Bronchial epithelial cell (primary cell): ENCODE measurements around the gene FUT8. TPM values are rescaled to one million over a fixed set of nuclear protein-coding genes. Genes with fewer than 3 reads are reported as not detected.

Experiments
- DNase-seq: peaks from one replicate; pipeline ENCODE4 v3.0.0-alpha.2; 2010; ENCODE audit warnings: low read depth
- FAIRE-seq: peaks from 2 replicates; lab custom pipeline; 2011; peaks lifted over from hg19 to GRCh38; lab: Jason Lieb, UNC
- H3K27me3 ChIP-seq: 2 replicates; pipeline ENCODE4 v1.5.1; 2011; ENCODE audit warnings: low read length; ENCODE audit not compliant: control insufficient read depth, insufficient read depth
- H3K36me3 ChIP-seq: 2 replicates; pipeline ENCODE4 v1.5.1; 2011; ENCODE audit warnings: low read length; ENCODE audit not compliant: control insufficient read depth, insufficient read depth
- H3K4me3 ChIP-seq: 2 replicates; pipeline ENCODE4 v1.5.1; 2011; ENCODE audit warnings: mild to moderate bottlenecking, low read depth, low read length, control low read depth
- total RNA-seq: library from RNA; depleted of rRNA; stranded (reverse); fragments of >200 nt; gene quantifications from 2 replicates; pipeline ENCODE4 v1.2.1, GENCODE V29; 2014
- TF ChIP-seq, protein P1 (sequence below): IDR thresholded peaks from 2 replicates; pipeline ENCODE4 v1.5.1; 2011; ENCODE audit warnings: mild to moderate bottlenecking, moderate library complexity, low read length, control low read depth, inconsistent platforms; ENCODE audit not compliant: insufficient read depth, severe bottlenecking

Gene FUT8
- total RNA-seq, 1 donor from 2014 or later: 16.3 TPM

DNA sequence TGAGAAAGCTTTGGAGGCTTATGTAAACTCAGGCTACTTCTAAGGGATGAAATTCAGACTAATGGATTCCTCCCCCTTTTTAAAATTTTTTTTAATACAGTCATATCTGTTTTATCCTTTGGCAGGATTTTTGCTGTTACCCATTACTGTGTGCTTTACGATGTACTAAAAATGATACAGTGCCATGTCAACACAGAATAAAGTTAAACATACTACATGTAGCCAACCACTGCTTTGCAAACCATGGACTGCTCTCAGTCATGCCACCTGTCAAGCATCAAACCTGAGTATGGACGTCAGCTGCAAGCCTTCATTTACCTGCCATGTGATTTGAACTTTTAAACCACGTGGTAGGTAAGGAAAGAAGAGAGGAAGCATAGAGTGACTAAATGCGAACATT lies 325.8 kb downstream of the FUT8 start:
- FAIRE-seq: no peak
- TF ChIP-seq, protein P1, sequence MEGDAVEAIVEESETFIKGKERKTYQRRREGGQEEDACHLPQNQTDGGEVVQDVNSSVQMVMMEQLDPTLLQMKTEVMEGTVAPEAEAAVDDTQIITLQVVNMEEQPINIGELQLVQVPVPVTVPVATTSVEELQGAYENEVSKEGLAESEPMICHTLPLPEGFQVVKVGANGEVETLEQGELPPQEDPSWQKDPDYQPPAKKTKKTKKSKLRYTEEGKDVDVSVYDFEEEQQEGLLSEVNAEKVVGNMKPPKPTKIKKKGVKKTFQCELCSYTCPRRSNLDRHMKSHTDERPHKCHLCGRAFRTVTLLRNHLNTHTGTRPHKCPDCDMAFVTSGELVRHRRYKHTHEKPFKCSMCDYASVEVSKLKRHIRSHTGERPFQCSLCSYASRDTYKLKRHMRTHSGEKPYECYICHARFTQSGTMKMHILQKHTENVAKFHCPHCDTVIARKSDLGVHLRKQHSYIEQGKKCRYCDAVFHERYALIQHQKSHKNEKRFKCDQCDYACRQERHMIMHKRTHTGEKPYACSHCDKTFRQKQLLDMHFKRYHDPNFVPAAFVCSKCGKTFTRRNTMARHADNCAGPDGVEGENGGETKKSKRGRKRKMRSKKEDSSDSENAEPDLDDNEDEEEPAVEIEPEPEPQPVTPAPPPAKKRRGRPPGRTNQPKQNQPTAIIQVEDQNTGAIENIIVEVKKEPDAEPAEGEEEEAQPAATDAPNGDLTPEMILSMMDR: no peak

DNA sequence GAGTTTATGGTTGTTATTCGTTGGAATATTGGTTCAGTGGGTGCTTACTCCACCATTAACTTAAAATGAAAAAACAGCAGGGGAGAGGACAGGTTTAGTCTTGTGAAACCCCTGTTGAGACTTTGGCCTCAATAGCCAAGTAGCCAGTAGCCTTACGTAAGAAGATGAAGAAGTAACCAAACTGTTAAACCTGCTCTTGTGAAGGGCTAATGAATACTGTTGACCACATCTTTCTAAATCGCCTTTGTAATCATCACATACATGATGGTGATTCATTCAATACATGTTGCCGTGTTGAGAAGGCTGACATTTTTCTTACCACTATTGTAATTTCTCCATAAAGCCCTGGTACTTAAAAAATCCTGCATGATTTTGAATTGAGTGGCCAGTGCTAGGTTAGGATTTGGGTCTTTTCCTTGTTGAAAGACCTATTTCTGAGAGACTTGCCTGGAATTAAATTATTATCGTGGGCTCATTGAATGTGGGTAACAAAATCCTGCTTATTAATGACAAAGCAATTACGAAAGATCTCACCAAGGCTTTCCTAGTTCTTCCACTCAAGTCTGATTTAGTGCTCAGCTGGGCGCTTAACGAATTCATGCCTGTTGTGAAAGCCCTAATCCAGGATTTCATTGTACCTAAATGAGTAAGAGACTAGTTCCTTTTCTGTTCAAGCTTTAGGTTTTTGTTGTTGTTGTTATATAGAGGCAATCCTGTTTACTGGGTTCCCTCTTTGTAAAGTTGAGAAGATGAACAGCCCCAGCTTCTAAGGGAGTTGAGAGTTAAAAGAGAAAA lies 333.1 kb downstream of the FUT8 start:
- H3K4me3 ChIP-seq: no peak overlapping the region
- H3K27me3 ChIP-seq: no peaks in the 10 kb centered on the region
- no peak for DNase-seq
- no peak for FAIRE-seq
- TF ChIP-seq, protein P1: no peak
- H3K36me3 ChIP-seq: no peaks in the 10 kb centered on the region

More for the DNA sequence above, 325.8 kb downstream of the FUT8 start:
- DNase-seq: no peak
- no peaks in the 10 kb centered on the region for H3K36me3 ChIP-seq
- H3K4me3 ChIP-seq: no peak overlapping the region
- H3K27me3 ChIP-seq: no peaks in the 10 kb centered on the region

DNA sequence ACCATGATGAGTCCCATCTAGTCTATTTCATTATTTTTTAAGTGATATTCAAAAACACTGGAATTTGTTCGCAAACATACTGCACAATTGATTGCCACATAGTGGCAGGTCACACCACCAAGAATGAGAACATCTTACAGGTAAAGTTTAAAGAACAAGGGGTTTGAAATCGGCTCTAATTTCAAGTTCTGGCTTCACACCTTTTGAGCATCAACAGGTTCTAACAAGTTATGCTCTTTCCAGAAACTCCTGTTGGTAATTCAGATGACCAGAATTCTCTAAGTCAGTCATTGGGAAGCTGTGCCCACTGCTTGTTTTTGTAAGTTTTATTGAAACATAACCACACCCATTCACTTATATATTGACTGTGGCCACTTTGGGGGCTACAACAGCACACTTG lies 336.3 kb downstream of the FUT8 start:
- peak; percentile 77 for DNase-seq
- FAIRE-seq: no peak
- Histone ChIP-seq H3K36me3 (no peaks in the 10 kb centered on the region), H3K4me3 (no peak overlapping the region), H3K27me3 (peaks cover 2% of the 10 kb centered on the region)
- TF ChIP-seq, protein P1: no peak

DNA sequence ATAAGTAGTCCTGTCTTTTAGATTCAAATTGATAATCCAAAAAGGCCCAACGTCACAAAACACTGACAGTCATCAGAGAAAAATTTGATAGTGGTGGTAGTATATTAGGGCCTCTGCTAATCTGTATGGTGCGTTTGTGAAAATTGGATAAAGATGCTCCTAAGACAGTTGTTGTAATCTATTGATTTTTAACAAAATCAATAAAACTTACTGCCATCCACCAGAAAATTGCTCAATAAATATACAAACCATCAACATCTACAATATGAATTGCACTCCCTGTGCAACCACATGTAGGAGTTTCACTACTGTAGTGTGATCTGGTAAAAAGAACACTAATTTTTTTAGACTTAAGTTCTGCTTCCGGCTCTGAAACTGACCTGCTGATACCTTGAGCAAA lies 336.8 kb downstream of the FUT8 start:
- DNase-seq (no peak), FAIRE-seq (no peak)
- Histone ChIP-seq H3K27me3 (peaks cover 2% of the 10 kb centered on the region), H3K36me3 (no peaks in the 10 kb centered on the region), H3K4me3 (no peak overlapping the region)
- TF ChIP-seq, protein P1: no peak

DNA sequence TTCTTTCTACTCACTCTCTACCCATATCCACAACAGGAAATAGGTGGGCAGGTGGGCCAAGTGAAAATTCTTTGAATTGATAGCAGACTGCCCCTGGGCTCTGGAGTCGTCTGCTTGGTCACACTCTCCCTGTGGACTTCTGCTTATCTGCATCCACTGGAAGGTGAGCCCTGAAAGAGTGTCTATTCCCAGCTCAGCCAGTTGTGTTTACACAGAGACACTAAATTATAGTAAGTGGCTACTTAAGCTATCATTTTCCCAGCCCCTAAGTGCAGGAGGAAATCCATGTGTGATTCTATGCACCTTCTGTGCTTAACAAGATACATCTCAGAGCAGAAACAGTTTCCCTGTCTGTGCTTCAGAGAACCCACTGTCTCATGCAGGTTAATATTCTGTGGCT lies 338.4 kb downstream of the FUT8 start:
- H3K27me3 ChIP-seq: peaks cover 2% of the 10 kb centered on the region
- H3K4me3 ChIP-seq: no peak overlapping the region
- no peaks in the 10 kb centered on the region for H3K36me3 ChIP-seq
- DNase-seq: no peak
- TF ChIP-seq, protein P1: no peak
- FAIRE-seq: no peak

DNA sequence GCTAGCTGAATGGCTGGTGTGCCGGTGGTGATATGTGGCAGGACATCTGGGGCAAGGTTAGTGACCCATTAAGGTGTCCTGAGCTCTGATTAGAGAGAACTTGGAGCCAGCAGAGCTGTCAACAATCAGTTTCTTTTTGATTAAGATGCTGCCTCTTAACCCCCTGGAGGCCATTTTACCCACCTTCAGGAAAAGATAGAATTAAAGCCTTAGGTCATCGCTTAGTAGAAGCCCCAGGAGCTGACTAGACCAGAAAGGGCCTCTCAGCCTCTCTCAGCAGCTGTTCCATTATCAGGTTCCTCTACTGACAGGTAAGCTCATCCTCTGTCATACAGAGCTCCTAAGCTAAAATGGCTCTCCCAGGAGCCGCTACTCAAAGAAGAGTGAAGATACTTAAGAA lies 339.0 kb downstream of the FUT8 start:
- Histone ChIP-seq H3K36me3 (no peaks in the 10 kb centered on the region), H3K27me3 (peaks cover 3% of the 10 kb centered on the region), H3K4me3 (no peak overlapping the region)
- TF ChIP-seq, protein P1: no peak
- no peak for FAIRE-seq
- DNase-seq: no peak
